HTR-8/SVneo (cell line): ENCODE measurements around the gene STXBP1.
A peak's percentile ranks its signal among the peaks of the same experiment; 100 is the strongest.

Experiments
- DNase-seq: peaks from one replicate; pipeline ENCODE4 v3.0.0; 2011; ENCODE audit warnings: low spot score, mixed read lengths; ENCODE audit not compliant: insufficient read length
- FAIRE-seq: peaks from 2 replicates; lab custom pipeline; 2011; peaks lifted over from hg19 to GRCh38; lab: Jason Lieb, UNC

STXBP1 gene

GRCh38 chr9:127706836-127707241 lies 94.8 kb downstream of the STXBP1 start, which contains the start of gene CFAP157:
Gene CFAP157, plus strand, starts transcription at chr9:127706988. Its CDS starts 44 bp downstream, at chr9:127707032.
- DNase-seq: no peak
- FAIRE-seq: no peak

- no peak for FAIRE-seq
- DNase-seq: no peak
Observed at GRCh38 chr9:127707766-127708165, 95.7 kb downstream of the STXBP1 start.

- DNase-seq (no peak), FAIRE-seq (peak; percentile 9)
Observed at GRCh38 chr9:127708952-127709587, 97.0 kb downstream of the STXBP1 start.

GRCh38 chr9:127710204-127710783 lies 98.2 kb downstream of the STXBP1 start:
- no peak for DNase-seq
- no peak for FAIRE-seq

GRCh38 chr9:127711226-127711701 lies 99.2 kb downstream of the STXBP1 start:
- FAIRE-seq (no peak), DNase-seq (no peak)

- no peak for DNase-seq
- no peak for FAIRE-seq
Observed at GRCh38 chr9:127711831-127712274, 99.8 kb downstream of the STXBP1 start.

GRCh38 chr9:127712371-127712770 lies 100.3 kb downstream of the STXBP1 start:
- FAIRE-seq (no peak), DNase-seq (no peak)

- no peak for FAIRE-seq
Observed at GRCh38 chr9:127712867-127713266, 100.8 kb downstream of the STXBP1 start.

GRCh38 chr9:127714020-127714750 lies 102.1 kb downstream of the STXBP1 start:
- DNase-seq (no peak), FAIRE-seq (no peak)

More at GRCh38 chr9:127712867-127713266, 100.8 kb downstream of the STXBP1 start:
- no peak for DNase-seq

- DNase-seq (no peak), FAIRE-seq (no peak)
Observed at GRCh38 chr9:127714951-127715469, 102.9 kb downstream of the STXBP1 start.

- DNase-seq (peak; percentile 94), FAIRE-seq (peak; percentile 97)
Observed at GRCh38 chr9:127715470-127716337, 103.6 kb downstream of the STXBP1 start, which contains the start of the genes PTRH1 and TTC16. Gene PTRH1, minus strand, starts transcription at chr9:127715663. Its CDS starts 24 bp downstream, at chr9:127715639. Gene TTC16, plus strand, starts transcription at chr9:127716079. Its CDS starts 67 bp downstream, at chr9:127716146.

GRCh38 chr9:127716412-127716811 lies 104.3 kb downstream of the STXBP1 start:
- FAIRE-seq: no peak
- DNase-seq: no peak

GRCh38 chr9:127717766-127718165 lies 105.7 kb downstream of the STXBP1 start:
- no peak for DNase-seq
- FAIRE-seq: no peak

GRCh38 chr9:127720031-127720864 lies 108.2 kb downstream of the STXBP1 start:
- DNase-seq (no peak), FAIRE-seq (no peak)

- no peak for DNase-seq
- FAIRE-seq: no peak
Observed at GRCh38 chr9:127720865-127721227, 108.8 kb downstream of the STXBP1 start.

- no peak for FAIRE-seq
- DNase-seq: no peak
Observed at GRCh38 chr9:127721391-127721821, 109.3 kb downstream of the STXBP1 start.

- DNase-seq (no peak), FAIRE-seq (no peak)
Observed at GRCh38 chr9:127722055-127722745, 110.1 kb downstream of the STXBP1 start.

GRCh38 chr9:127723013-127723412 lies 110.9 kb downstream of the STXBP1 start:
- no peak for FAIRE-seq
- DNase-seq: no peak
